Measurements from ENCODE around the gene DNASE1L3. TPM values are rescaled to one million over a fixed set of nuclear protein-coding genes. Genes with fewer than 3 reads are reported as not detected.

DNASE1L3 gene
- total and polyA plus RNA-seq, 11 donors: 0.44 to 4.1 (median 1.2) TPM

GRCh38 chr3:58189691-58190090 lies 21.1 kb downstream of the DNASE1L3 start:
- no peak for TF ChIP-seq POLR2A (IDR thresholded peaks at IDR 0.05)
- TF ChIP-seq CTCF (IDR thresholded peaks at IDR 0.05): no peak
- WGBS, 4 donors: 74 to 84% (median 80%) methylated on average over 5 of the region's 5 CpGs
- peak overlapping the region in 8 of 12 donors; percentile 5 to 64 (median 48) for H3K27ac ChIP-seq

GRCh38 chr3:58188921-58189451 lies 21.8 kb downstream of the DNASE1L3 start:
- ATAC-seq: peak in 3 of 4 donors; percentile 8 to 68 (median 30)

More at GRCh38 chr3:58189691-58190090, 21.1 kb downstream of the DNASE1L3 start:
- Histone ChIP-seq H3K9me3 (no peaks in the 10 kb centered on the region), H3K36me3 (no peaks in the 10 kb centered on the region), H3K4me3 (no peak overlapping the region), H3K27me3 (no peaks in the 10 kb centered on the region), H3K4me1 (peaks cover 0 to 20% (median 13%) of the 10 kb centered on the region in 12 donors)
- no peak for DNase-seq
- intact Hi-C loops (cut with DNase I): loop anchor here in 9 of 10 donors (2.0 to 10.0 kb wide), 9 partner anchors 27 to 345 kb away; partner anchors contain the start of gene ACOX2 (in 1 of the 9)
- ATAC-seq: no peak

GRCh38 chr3:58188173-58188564 lies 22.6 kb downstream of the DNASE1L3 start:
- Histone ChIP-seq H3K27ac (peak overlapping the region in 1 of 12 donors; percentile 44), H3K36me3 (no peaks in the 10 kb centered on the region), H3K9me3 (no peaks in the 10 kb centered on the region), H3K4me1 (peaks cover 0 to 20% (median 13%) of the 10 kb centered on the region in 12 donors), H3K4me3 (no peak overlapping the region), H3K27me3 (no peaks in the 10 kb centered on the region)
- TF ChIP-seq CTCF (IDR thresholded peaks at IDR 0.05) (no peak), POLR2A (IDR thresholded peaks at IDR 0.05) (no peak)
- intact Hi-C loops (cut with DNase I): loop anchor here in 9 of 10 donors (2.0 to 10.0 kb wide), 9 partner anchors 29 to 347 kb away; partner anchors contain the start of gene ACOX2 (in 1 of the 9)
- ATAC-seq (no peak), DNase-seq (no peak)
- 82 to 84% (median 83%) methylated on average over 6 of the region's 6 CpGs for whole genome bisulfite sequencing, 4 donors

More at GRCh38 chr3:58188921-58189451, 21.8 kb downstream of the DNASE1L3 start:
- peak in 1 of 5 donors; percentile 44 for DNase-seq
- WGBS, 4 donors: 39 to 53% (median 47%) methylated on average over 7 to 10 of the region's 10 CpGs
- no peaks in the 10 kb centered on the region for H3K27me3 ChIP-seq
- H3K27ac ChIP-seq: peak overlapping the region in 7 of 12 donors; percentile 33 to 64 (median 52)
- no peaks in the 10 kb centered on the region for H3K9me3 ChIP-seq
- H3K4me3 ChIP-seq: no peak overlapping the region
- H3K36me3 ChIP-seq: no peaks in the 10 kb centered on the region
- H3K4me1 ChIP-seq: peaks cover 0 to 20% (median 13%) of the 10 kb centered on the region in 12 donors
- TF ChIP-seq POLR2A (IDR thresholded peaks at IDR 0.05): no peak
- no peak for TF ChIP-seq CTCF (IDR thresholded peaks at IDR 0.05)
- intact Hi-C loops (cut with DNase I): loop anchor here in 9 of 10 donors (2.0 to 10.0 kb wide), 9 partner anchors 28 to 346 kb away; partner anchors contain the start of gene ACOX2 (in 1 of the 9)

GRCh38 chr3:58184982-58185360 lies 25.8 kb downstream of the DNASE1L3 start:
- Histone ChIP-seq H3K4me1 (peaks cover 0 to 20% (median 13%) of the 10 kb centered on the region in 12 donors), H3K27me3 (no peaks in the 10 kb centered on the region), H3K27ac (no peak overlapping the region), H3K9me3 (no peaks in the 10 kb centered on the region), H3K36me3 (no peaks in the 10 kb centered on the region), H3K4me3 (no peak overlapping the region)
- intact Hi-C loops (cut with DNase I): loop anchor here in 7 of 10 donors (5.0 to 10.0 kb wide), 6 partner anchors 37 to 350 kb away; partner anchors contain the start of gene ACOX2 (in 1 of the 7)
- WGBS, 4 donors: 89 to 93% (median 92%) methylated on average over 7 of the region's 7 CpGs
- no peak for ATAC-seq
- TF ChIP-seq POLR2A (IDR thresholded peaks at IDR 0.05) (no peak), CTCF (IDR thresholded peaks at IDR 0.05) (no peak)
- no peak for DNase-seq

All from heart left ventricle (tissue), 16 donors.